Stimulated activated CD4-positive, alpha-beta T cell treated with anti-CD3 and anti-CD28 coated beads, TNF-alpha, amount 100 ng/mL, for 4 hours (primary cell): ENCODE measurements around the gene ANKS3.

Experiments used
- DNase-seq, 3 experiments: peaks; one replicate each; pipeline ENCODE4 v3.0.0-alpha.2; 2020; ENCODE audit warnings: low read depth in 3 of 3

The ANKS3 gene, protein sequence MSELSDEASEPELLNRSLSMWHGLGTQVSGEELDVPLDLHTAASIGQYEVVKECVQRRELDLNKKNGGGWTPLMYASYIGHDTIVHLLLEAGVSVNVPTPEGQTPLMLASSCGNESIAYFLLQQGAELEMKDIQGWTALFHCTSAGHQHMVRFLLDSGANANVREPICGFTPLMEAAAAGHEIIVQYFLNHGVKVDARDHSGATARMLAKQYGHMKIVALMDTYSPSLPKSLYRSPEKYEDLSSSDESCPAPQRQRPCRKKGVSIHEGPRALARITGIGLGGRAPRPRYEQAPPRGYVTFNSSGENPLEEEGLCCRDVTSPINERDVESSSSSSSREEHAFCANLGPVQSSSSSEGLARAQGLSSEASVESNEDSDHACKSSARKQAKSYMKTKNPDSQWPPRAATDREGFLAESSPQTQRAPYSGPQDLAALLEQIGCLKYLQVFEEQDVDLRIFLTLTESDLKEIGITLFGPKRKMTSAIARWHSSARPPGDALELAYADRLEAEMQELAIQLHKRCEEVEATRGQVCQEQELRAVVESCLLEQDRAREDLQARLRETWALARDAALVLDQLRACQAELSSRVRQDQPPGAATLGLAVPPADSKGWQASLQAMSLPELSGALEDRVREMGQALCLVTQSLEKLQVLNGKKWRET

GRCh38 chr16:4734063-4734729 lies at the start of gene ANKS3, which contains the start of gene DNAAF8:
ANKS3 (minus strand) TSS chr16:4734271; CDS start chr16:4730149, 4,122 bp downstream.
DNAAF8 (plus strand) TSS chr16:4734537; CDS start chr16:4736515, 1,978 bp downstream.
- DNase-seq, result peak; percentile 55 to 66 (median 57)

GRCh38 chr16:4783251-4783950 lies 49.3 kb upstream of the ANKS3 start:
- DNase-seq, result no peak

- no peak for DNase-seq
Measured at GRCh38 chr16:4780235-4780634, 46.2 kb upstream of the ANKS3 start.

DNA sequence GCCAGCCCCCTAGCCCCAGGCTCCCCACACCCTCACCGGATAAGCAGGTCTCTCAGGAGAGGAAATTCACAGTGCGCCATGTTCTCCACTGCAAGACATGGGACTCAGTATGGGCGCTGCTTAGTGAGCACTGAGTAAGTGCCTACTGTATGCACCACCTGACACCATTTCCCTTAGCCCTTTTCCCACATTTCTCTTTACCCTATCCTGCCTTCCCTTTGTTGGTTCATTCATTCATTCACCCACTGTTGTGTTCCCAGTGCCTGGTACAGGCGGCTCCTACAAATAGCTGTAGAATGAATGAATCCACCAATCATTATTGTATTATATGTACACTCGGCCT lies 44.0 kb upstream of the ANKS3 start:
- no peak for DNase-seq

DNA sequence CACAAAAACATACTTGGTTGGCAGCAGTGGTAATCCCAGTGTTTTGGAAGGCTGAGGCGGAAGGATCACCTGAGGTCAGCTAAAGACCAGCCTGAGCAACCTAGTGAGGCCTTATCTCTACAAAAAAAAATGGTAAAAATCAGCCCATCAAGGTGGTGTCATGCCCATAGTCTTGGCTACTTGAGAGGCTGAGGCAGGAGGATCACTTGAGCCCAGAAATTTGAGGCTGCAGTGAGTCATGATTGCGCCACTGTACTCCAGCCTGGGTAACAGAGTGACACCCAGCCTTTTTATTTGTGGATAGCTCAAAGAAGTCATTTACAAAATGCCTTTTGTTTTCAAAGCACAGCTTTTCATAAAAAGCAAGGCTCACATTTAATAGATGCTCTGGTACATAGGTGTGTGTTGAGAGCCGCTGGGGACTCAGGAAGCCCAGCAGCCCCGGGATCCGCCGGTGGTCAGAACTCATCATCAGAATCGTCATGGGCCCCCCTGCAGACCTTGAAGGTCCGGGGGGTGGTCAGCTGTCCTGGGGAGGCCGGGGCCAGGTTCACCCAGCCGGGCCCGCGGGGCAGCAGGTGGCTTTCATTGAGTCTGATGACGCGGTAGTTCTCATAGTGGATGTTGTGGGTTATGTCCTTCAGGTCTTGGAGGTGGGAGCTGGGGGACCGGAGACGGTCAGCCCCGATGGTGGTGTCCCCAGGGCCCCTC lies 43.4 kb upstream of the ANKS3 start:
- no peak for DNase-seq

DNA sequence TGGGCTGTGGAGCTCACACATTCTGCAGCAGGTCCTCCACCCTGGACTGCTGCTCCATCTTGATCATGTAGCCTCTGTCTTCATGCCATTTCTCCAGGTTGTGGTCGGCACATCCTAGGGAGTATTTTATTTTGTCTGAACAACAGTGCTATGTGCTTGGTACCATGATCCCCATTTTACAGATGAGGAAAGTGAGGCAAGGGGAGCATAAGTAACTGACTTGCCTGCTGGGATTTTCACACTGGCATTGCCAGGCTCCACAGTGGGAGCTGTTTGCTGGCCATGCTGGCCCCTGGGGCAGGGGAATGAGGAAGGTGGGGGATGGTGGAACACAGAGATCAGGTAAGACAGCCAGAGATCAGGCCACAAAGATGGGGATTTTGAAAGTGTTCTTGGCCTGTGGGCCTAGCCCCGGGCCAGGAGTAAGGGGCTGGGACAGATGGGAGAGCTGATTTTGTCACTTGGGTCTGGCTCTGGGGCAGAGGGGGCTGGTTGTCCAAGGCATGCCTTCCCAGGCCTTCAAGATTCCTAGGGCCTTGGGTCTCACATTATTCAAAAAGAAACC lies 42.2 kb upstream of the ANKS3 start:
- DNase-seq, result no peak

DNA sequence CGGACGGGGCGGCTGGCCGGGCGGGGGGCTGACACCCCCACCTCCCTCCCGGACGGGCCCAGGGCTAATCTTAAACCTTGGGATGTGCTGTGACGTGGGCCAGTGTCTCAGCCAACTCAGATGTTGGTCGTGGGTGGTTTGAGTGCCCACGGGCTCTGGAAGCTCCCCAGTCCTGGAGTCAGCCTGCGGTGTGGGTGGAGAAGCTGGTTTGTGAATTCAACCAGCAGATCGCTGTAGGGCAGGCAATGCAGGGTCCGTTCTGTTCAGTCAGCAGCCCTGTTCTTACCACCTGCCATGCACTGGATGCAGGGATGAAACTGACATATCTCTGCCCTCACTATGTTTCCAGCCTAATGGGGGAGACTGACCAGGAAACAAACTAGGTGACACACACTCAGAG lies 40.9 kb upstream of the ANKS3 start:
- DNase-seq, result no peak

GRCh38 chr16:4772351-4772750 lies 38.3 kb upstream of the ANKS3 start:
- DNase-seq, result no peak

DNA sequence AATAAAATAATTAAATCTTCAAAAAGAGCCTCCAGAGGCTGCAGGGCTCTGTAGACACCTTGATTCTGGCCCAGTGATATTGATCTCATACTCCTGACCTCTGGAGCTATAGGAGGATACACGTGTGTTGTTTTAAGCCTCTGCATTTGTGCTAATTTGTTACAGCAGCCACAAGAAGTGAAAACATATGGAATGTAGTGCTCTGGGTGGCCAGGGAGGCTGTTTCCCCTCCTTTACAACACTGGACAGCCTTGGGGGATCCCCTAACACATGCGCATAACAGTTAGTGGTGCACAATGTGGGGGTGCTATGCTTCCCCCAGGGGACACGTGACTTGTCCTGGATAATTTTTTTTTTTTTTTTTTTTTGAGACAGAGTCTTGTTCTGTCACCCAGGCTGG lies 37.6 kb upstream of the ANKS3 start:
- DNase-seq, result no peak

DNA sequence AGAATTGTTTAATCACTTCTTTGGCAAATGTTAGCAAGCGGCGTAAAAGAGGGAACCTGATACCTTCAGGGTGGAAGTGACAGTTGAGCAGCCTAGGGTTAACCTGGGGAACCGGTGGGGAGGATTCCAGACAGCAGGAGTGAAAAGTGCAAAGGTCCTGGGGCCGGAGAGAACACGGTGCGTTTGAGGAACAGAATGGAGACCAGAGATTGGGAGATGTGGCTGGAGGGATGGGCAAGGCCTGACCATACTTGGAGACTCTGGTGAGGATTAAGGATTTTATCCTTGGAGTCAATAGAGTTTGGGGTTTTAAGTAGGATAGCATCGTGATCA lies 35.2 kb upstream of the ANKS3 start:
- no peak for DNase-seq

- DNase-seq, result peak; percentile 65 to 81 (median 67)
Measured at GRCh38 chr16:4768549-4769305, 34.7 kb upstream of the ANKS3 start.

DNA sequence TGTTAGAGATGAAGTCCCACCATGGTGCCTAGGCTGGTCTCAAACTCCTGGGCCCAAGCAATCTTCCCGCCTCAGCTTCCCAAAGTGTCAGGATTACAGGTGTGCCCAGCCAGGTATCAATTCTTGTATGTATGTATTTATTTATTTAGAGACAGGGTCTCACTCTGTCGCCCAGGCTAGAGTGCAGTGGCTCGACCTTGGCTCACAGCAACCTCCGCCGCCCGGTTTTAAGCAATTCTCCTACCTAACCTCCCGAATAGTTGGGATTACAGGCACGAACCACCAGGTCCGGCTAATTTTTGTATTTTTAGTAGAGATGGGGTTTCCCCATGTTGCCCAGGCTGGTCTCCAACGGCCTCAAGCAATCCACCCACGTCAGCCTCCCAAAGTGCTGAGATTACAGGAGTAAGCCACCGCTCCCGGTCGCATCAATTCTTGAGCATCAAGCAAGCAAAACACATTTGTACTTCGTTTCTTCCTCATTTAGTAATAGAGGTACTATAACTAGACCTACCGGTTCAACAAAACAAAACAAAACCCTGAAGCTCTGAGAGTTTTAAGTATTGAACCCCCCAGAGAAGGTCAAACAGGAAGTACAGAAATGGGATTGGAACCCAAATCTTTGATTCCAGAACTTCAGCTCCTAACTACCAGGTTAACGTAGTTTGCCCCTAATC lies 33.9 kb upstream of the ANKS3 start:
- DNase-seq, result no peak

- peak; percentile 95 to 99 (median 96) for DNase-seq
Measured at GRCh38 chr16:4766875-4767628, 33.0 kb upstream of the ANKS3 start, which contains the start of gene ZNF500. ZNF500 (minus strand) TSS chr16:4767162; CDS start chr16:4765978, 1,184 bp downstream.

GRCh38 chr16:4765511-4766474 lies 31.7 kb upstream of the ANKS3 start:
- no peak for DNase-seq

GRCh38 chr16:4763791-4764190 lies 29.7 kb upstream of the ANKS3 start:
- no peak for DNase-seq

DNA sequence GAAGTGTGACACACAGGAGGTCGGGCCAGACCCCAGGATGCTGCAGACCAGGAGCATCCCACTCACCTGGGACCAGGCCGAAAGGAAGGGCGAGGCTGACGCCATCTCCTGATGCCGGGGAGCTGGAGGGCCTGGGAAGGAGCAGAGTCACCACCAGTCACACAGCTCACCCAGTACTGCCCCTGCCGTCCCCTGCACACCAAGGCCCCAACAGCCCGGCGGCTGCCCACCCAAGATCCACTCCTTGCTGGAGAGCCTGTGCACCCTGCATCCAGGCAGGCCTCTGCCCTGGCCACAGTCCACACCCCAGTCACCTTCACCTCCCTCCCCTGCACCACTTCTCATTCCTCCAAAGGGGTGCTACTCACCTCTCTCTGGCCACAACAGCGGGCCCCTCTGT lies 28.1 kb upstream of the ANKS3 start:
- DNase-seq, result no peak

DNA sequence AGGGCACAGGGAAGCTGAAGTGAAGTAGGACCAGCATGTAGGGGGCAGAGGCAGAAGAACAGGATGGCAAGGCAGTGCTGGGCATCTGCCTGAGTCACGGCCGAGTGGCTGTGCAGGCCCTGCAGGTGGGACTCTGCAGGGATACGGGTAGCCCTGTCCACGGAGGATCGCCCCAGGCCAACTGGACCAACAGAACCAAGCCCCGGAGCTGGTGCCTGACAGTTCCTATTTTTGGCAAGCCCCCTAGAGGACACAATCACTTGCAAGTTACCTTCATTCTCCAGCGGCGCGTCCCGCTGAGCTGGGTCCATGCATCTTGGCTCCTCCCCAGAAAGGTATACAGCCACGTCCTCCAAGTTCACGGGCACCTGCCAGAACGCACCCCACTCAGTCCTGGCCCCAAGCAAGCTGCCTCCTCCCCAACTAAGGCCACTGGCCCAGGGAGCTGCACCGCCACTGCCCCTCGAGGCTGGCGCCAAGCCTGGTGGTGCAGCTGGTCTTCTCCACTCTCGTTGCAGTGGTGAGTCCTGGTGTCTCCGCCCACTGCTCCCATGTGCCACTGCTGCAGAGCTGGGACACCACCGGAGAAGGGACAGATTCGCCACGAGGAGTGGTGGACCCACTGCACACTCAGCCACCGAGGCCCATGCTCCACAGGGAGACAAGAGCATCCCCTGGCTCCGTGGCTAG lies 26.3 kb upstream of the ANKS3 start:
- DNase-seq, result no peak
